Cerebellar cortex (tissue), 1 donor: Measurements from ENCODE around the gene TMEM82.

Source experiments
- DNase-seq: peaks from one replicate; pipeline ENCODE4 v3.0.0-alpha.2; 2015; ENCODE audit warnings: low spot score

Gene TMEM82

GRCh38 chr1:15786581-15786980 is 44.3 kb downstream of the TMEM82 start:
- peak; percentile 69 for DNase-seq

- DNase-seq, result no peak
Observed at GRCh38 chr1:15788624-15789301, 46.5 kb downstream of the TMEM82 start.

GRCh38 chr1:15796086-15796462 is 53.8 kb downstream of the TMEM82 start:
- no peak for DNase-seq
